ENCODE data around the gene ACSS1.

ACSS1 gene

DNA sequence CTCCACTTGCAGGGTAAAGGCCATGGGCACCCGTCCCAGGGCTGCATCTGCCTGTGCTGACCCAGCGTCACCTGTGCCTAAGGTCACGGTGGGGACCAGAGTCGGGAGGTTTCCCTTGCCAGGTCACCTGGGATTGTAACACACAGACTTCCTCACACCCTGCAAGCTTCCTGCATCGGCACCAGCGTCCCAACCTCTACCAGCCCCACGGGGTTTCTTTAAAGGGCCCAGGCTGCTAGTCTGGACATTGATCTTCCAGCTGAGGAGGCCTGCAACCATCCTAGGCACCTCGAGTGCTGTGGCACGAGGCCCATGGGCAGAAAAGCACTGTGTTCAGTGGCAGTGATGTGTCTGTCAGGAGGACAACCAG, 12.6 kb downstream of the ACSS1 start:
- no peak for DNase-seq

DNA sequence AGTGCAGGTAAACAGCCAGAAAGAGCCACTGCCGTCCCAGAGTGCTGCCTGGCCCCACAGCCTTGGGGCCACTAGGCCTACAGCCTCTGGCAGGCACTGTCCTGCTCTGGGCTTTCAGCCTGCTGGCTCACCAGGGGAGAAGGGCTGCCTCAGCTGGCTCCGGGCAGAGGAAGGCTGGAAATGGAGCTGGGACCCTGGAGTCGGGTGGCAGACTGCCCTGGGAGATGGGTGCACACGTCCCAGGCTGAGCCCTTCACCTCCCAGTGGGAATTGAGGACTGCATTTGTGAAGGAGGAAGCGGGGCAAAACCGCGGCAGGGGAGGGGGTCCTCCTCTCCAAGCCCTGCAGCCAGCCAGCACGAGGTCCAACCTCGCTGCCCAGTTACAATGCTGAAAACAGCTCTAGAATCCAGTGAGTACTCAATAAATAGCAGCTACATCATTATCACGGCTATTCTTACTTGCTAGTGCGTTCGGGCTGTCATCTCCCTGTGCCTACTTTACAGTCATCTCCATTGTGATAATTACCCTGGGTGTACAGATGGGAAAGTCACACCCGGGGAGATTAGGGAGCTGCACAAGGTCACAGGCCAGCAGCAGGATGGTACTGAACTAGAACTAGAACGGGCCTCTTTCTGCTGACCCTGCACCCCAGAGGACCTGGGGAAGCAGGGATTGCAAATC, 13.1 kb downstream of the ACSS1 start:
- no peak for DNase-seq

DNA sequence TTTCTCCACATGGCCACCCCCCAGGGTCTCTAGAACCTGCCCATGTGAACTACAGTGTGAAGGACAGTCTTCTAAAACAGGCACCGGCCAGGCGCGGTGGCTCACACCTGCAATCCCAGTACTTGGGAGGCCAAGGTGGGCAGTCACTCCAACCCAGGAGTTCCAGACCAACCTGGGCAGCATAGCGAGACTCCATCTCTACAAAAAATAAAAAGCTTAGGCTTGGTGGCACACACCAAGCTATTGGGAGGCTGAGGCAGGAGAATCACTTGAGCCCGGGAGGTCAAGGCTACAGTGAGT, 13.7 kb downstream of the ACSS1 start:
- DNase-seq = no peak

DNA sequence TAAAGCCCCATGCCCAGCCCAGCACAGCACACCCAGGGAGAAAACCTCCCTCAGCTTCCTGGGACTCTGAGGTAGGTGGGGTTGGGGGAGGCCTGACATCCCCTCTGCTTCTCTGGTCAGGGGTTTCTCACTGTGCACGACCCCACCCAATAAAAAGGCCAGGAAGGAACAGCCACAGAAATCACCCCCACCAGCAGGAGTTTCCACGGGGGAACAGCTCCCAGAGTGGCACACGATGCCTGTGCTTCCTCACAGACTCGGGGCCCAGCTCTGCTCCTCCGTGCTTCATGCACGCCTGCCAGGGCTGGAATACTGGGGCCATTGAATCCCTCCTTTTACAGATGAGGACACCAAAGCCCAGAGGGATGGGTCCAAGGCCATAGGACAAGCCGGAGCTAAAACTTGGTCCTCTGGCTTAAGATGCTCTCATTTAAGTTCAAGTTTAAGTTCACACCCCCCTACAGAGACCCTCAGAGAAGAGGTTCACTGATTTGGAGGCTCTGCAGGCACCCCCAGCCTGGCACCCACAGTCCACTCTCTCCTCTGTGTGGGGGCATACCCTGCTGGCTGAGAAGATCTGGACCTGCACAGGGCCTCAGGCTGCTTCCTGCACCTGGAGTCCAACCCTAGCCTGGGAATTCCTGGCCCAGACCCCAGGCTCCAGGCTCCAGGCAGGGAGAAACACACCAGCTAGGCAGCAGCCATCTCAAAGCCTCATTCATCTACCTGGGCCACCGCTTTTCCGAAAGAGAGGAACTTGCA, 14.3 kb downstream of the ACSS1 start:
- no peak for DNase-seq

DNA sequence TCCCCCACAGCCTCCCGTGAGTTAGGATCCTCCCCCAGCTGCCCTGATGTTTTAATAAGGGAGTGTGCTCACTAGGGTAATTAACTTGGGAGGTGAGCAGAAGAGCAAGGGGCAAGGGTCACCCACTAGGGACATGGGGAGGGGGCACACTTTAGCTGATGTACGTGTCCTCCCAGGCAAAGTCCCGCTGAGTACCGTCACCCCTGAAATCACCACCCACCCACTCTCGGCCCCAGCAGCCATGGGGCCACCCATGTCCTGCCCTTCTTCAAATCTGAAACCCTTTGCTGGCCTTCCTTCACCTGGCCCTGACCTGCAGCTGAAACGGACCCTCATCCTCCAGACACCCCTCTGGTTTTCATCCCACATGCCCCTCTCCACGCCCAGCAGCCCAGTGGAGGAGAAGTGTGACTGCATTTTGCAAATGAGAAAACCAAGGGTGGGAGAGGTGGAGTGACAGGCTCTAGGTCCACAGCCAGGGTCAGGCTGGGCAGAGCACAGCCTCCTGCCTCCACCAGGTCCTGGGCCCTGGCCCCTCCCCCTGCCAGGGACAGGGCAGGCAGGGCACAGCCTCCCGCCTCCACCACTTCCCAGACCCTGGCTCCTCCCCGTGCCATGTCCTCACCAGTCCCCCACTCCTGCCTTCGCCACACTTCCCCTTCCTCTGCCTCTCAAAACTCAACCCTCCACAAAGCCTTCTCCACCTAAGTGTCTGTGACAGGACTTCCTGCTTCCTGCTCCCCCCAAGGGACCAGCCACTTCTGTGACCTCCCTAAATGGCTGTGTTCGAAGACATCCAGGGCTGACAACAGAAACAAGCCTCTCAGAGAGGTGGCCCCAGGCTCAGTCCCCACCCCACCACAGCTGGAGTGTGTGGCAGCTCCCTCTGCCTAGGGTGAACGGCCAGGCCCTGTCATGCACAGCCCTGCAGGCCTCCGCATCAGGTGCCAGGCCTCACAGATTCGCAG, 15.1 kb downstream of the ACSS1 start:
- DNase-seq = no peak

DNA sequence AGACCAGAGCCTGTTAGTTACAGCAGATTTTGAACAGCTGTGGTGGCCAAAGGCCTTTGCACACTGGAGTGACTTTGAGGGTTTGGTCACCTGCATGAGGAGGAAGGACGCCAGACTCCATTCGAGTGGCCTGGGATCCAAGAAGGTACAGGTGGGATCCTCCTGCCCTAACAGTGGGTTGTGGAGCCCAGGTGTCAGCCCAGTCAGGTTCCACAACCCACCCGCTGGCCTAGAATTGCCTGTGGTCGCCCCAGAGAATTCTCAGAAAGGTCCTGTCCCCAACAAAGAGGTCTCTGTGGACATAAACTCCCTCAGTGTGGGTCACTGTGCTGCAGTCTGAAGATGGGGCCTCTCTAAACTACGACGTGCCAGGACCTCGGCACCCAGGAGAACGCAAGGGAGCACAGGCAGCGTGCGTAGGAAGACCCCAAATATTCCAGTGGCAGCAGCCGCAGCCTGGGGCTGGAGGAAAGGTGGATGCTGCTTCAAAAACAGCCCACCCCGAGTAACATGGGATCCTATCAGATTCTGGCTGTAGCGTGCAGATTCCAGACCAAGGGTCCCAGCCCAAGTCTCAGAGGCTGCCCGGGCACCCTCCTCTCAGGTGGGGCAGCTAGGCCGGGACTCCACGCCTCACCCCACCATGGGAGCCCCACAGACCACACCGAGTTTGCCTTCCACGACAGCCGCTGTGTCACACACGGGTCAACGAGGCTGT, 16.0 kb downstream of the ACSS1 start:
- no peak for DNase-seq

GRCh38 chr20:25040438-25040831, 17.5 kb downstream of the ACSS1 start:
- DNase-seq = no peak

GRCh38 chr20:25039697-25040437, 18.1 kb downstream of the ACSS1 start:
- no peak for DNase-seq

GRCh38 chr20:25038591-25039015, 19.3 kb downstream of the ACSS1 start:
- no peak for DNase-seq

- no peak for DNase-seq
Observed at GRCh38 chr20:25038103-25038410, 19.9 kb downstream of the ACSS1 start.

DNA sequence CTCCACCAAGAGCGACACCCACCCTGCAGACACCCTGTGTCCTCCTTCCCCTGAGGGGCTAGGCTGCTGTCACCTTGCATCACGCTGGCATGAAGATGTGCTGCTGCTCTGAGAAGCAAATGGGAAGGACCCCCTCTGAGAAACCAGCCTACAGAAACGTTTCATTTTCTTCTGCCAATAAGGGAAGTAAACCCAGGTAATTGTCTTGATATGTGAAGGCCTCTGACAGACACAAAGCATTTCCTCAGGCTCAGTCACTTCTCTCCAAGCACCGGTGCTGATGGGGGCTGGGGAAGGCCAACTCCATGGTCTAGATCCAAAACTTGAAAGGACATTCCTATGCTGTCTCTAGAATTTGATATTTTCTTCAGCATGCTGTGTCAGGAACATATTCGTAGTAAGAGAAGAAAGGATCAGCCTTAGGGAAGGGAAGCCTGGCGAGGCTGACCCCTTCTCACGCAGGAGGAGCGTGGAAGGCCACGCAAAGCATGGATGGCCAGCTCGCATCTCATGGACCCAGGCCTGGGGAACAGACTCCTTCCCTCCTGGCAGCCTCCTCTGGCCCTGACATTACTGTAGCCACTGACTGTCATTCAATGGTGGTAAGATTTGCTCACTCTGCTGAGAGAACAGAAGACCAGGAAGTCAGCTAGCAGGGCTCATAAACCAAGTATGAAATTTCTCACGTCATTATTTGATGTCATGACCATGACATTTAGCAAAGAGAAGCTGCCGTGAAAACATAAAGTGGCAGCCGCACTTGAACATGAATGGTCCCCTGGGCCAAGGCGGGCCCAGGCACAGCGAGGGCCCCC, 20.4 kb downstream of the ACSS1 start:
- no peak for DNase-seq

GRCh38 chr20:25036331-25036936, 21.5 kb downstream of the ACSS1 start:
- DNase-seq = no peak

- no peak for DNase-seq
Observed at GRCh38 chr20:25035921-25036320, 22.0 kb downstream of the ACSS1 start.

DNA sequence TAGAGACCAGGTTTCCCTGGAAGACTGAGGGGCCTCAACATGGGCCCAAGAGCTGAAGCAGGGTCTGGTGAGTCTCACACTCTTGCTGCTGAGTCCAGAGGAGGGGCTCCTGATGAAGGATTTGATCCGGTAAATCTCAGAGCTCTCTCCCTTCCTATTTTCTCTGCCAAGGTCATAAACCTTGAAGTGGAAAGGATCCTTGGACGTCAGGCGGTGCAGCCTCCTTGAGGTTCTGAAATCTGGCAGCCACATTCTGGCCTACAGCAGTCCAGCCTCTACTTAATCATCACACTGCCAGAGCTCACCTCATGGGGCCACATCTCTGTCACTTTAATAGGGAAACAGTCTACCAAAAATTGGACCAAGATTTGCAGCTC, 24.0 kb downstream of the ACSS1 start:
- DNase-seq = no peak

DNA sequence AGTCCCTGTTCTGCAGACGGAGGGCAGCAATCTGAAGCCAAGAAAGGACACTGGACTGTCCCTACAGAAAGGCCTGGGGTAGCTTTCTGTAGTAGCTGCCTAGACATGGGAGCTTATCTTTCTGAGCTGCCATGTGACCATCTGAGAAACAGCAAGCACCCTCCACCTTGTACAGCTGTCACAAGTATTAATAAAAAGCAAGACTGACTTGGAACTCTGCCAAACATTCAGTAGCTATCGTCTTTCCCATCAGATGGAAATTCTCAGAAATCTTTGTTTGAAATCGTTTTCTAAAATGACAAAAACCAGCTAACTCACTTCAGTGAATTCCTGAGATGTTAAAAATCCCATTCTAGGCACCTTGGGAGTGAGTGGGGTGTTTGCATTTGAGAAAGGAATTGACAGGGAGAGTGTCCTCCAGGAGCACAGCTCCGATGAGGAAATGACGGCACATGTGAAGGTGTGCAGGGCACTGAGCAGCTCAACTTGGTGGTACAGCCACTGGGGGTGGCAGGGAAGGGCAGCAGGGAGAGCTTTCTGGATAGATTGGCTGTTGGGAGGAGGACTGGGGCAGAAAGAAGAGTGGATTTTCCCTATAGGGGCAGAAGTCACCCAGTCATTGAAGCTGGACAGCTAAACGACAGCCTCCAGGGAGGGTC, 24.5 kb downstream of the ACSS1 start:
- no peak for DNase-seq

DNA sequence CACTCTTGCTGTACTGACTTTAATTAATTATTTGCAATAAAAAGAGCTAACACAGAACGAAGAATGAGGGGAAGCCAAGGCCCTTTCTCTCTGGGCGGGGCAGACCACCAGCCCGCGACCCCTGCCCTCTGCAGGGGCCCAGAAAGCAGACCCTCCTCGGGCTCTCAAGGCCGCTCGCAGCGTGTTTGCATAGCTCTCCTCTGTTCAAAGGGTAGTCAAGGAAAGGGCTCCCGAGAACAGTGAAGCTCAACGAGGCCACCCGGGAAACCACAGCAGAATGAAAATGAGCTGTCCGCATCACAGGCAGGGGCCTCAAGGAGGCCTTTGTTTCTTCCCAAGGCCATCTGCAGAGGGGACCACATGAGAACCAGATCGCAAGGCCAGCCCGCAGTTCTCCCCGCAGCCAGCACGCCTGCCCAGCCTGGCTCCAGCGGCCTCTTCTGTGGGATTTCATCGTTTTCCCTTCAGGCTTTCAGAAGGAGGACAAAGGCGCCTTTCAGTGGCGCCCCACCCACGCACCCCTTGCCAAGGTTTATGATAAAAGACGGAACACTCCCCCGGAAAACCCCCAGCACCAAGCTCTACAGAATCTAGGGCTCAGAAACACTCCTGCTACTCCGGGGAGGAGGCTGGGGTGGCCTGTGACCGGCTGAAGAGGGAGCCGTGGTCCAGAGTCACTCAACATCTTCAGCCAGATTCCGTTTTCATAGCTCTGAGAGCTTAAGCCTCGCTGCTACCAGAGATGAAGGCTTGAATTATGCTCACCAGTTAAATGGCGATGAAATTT, 25.3 kb downstream of the ACSS1 start:
- no peak for DNase-seq

DNA sequence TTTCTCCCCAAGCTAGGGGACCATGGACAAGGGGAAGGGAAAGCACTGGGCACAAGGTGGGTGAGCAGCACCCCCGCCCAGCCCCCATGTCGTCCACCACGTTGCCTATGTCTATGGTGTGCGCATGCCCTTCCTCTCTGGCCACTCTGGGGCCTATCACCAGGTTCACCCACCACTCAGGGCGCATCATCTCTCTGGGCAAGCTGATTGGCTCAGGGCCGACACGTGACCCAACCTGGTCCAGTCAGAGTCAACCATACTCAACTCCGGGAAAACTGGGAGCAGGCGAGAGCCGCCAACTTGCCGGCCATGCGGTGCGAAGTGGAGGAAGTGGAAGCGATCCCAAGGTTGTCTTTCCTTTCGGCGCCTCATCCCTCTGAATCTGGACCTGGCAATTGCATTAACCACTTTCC, 25.9 kb downstream of the ACSS1 start:
- DNase-seq = no peak

- no peak for DNase-seq
Observed at GRCh38 chr20:25031241-25031640, 26.7 kb downstream of the ACSS1 start.

- no peak for DNase-seq
Observed at GRCh38 chr20:25030649-25031207, 27.2 kb downstream of the ACSS1 start.
